ENCODE data around the gene PCDHA11. TPM values are rescaled to one million over a fixed set of nuclear protein-coding genes. Genes with fewer than 3 reads are reported as not detected.

PCDHA11 gene
- total RNA-seq, 1 donor from 2014 or later, result not detected

DNA sequence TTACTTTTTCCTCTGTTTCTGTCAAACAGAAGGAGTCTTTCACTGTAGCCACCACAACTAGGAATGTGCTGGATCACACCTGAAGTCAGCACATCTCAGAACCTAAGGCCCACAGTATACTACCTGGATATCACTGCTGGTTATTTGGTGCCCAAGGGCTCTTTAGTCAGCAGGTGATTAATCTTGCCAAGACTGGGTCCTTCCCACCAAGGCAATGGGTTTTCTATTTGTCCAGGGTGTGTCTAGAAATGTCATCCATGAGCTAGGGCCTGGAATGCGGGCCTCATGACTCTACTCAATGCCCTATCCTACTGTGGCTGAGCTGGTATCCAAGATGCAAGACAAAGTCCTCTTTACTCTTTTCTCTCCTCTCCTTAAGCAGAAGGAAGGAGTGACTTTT is 47.6 kb downstream of the PCDHA11 start:
- Mint-ChIP-seq H3K27ac (no peak overlapping the region), H3K4me3 (no peak overlapping the region), H3K27me3 (ENCODE audit: insufficient read depth) (no peaks in the 10 kb centered on the region), H3K4me1 (ENCODE audit: low read depth) (no peaks in the 10 kb centered on the region), H3K36me3 (ENCODE audit: low read depth) (no peaks in the 10 kb centered on the region), H3K9me3 (peaks cover 24% of the 10 kb centered on the region)
- intact Hi-C loops (cut with micrococcal nuclease), result no loop called here
- no peak for DNase-seq (ENCODE audit: low spot score)

Other genes starting within 250 kb of the PCDHA11 start
- 0.29 and 0.62 TPM in 2 replicates for gene CD14, start 235.8 kb upstream of the PCDHA11 start, total RNA-seq
- gene TMCO6, start 229.5 kb upstream of the PCDHA11 start, total RNA-seq, result 43.2 and 43.6 TPM in 2 replicates
- gene NDUFA2, start 221.3 kb upstream of the PCDHA11 start, total RNA-seq, result 63.4 and 63.8 TPM in 2 replicates
- gene IK, start 221.1 kb upstream of the PCDHA11 start, total RNA-seq, result 115 and 118 TPM in 2 replicates
- 42.7 and 43.2 TPM in 2 replicates for gene WDR55, start 204.1 kb upstream of the PCDHA11 start, total RNA-seq
- 3.3 and 4.1 TPM in 2 replicates for gene DND1, start 195.4 kb upstream of the PCDHA11 start, total RNA-seq
- gene HARS1, start 177.6 kb upstream of the PCDHA11 start, total RNA-seq, result 112 and 114 TPM in 2 replicates
- gene HARS2, start 177.5 kb upstream of the PCDHA11 start, total RNA-seq, result 31.2 and 32.7 TPM in 2 replicates
- 68.0 and 71.2 TPM in 2 replicates for gene ZMAT2, start 168.5 kb upstream of the PCDHA11 start, total RNA-seq
- gene PCDHA1, start 82.8 kb upstream of the PCDHA11 start, total RNA-seq, result not detected in 2 replicates
- gene PCDHA2, start 74.1 kb upstream of the PCDHA11 start, total RNA-seq, result not detected in 2 replicates
- not detected in 2 replicates for gene PCDHA3, start 67.9 kb upstream of the PCDHA11 start, total RNA-seq
- not detected in 2 replicates for gene PCDHA4, start 61.9 kb upstream of the PCDHA11 start, total RNA-seq
- gene PCDHA5, start 47.3 kb upstream of the PCDHA11 start, total RNA-seq, result not detected in 2 replicates
- not detected in 2 replicates for gene PCDHA6, start 41.0 kb upstream of the PCDHA11 start, total RNA-seq
- not detected in 2 replicates for gene PCDHA7, start 34.7 kb upstream of the PCDHA11 start, total RNA-seq
- gene PCDHA8, start 27.8 kb upstream of the PCDHA11 start, total RNA-seq, result not detected in 2 replicates
- not detected in 2 replicates for gene PCDHA9, start 20.6 kb upstream of the PCDHA11 start, total RNA-seq
- not detected in 2 replicates for gene PCDHA10, start 13.1 kb upstream of the PCDHA11 start, total RNA-seq
- not detected in 2 replicates for gene PCDHA12, start 6.4 kb downstream of the PCDHA11 start, total RNA-seq
- not detected in 2 replicates for gene PCDHA13, start 13.2 kb downstream of the PCDHA11 start, total RNA-seq
- gene PCDHAC1, start 57.3 kb downstream of the PCDHA11 start, total RNA-seq, result not detected in 2 replicates
- gene PCDHAC2, start 97.5 kb downstream of the PCDHA11 start, total RNA-seq, result not detected in 2 replicates
- gene PCDHB1, start 182.4 kb downstream of the PCDHA11 start, total RNA-seq, result not detected in 2 replicates
- not detected in 2 replicates for gene PCDHB2, start 225.7 kb downstream of the PCDHA11 start, total RNA-seq
- gene PCDHB3, start 231.5 kb downstream of the PCDHA11 start, total RNA-seq, result not detected in 2 replicates

Measured in activated T-helper 1 cell treated with anti-CD3 and anti-CD28 coated beads, Interleukin-12 subunit alpha, Interleukin-12 subunit beta, Interleukin-2, Interleukin-4 antibody, amounts not matched to agents 30 ng/mL and 10 ng/mL and 1 ng/mL, durations not matched to agents 14 hours and 24 hours and 36 hours (primary cell).